Measurements from ENCODE around the gene PRKCE. TPM values are rescaled to one million over a fixed set of nuclear protein-coding genes. Genes with fewer than 3 reads are reported as not detected.

The PRKCE gene
- total and polyA plus RNA-seq, 2 of the 8 experiments (the other 6 are each of a cell fraction or from before 2014, with no cell fraction given) = 0.54 to 2.1 TPM

GRCh38 chr2:45864121-45864520, 212.6 kb downstream of the PRKCE start:
- Histone ChIP-seq H3K4me1 (replicated peaks in 1 of 4; ENCODE audit: control insufficient read depth in 3 of 4, insufficient read depth in 4 of 4, low read length in 3 of 4) (peaks cover 0 to 5% (median under 1%) of the 10 kb centered on the region in 4 experiments; a peak in 2 of 7 replicates), H3K27ac (ENCODE audit: low read depth, low read length) (no peak overlapping the region), H3K79me1 (ENCODE audit: low read depth, low read length) (no peaks in the 10 kb centered on the region), H3K23ac (ENCODE audit: insufficient read length) (no peak overlapping the region), H3K23me2 (ENCODE audit: low read depth, low read length) (no peaks in the 10 kb centered on the region), H4K20me1 (replicated peaks in 1 of 2; ENCODE audit: control insufficient read depth in 1 of 2, insufficient read depth in 2 of 2, low read length in 2 of 2) (no peaks in the 10 kb centered on the region), H2AK5ac (ENCODE audit: low read depth, low read length) (no peak overlapping the region), H3K36me3 (ENCODE audit: control insufficient read depth in 2 of 4, insufficient read depth in 4 of 4, low read length in 3 of 4) (no peaks in the 10 kb centered on the region), H3K18ac (ENCODE audit: extremely low read depth, low read length) (no peak overlapping the region), H4K91ac (replicated peaks; ENCODE audit: insufficient read length, low read length) (no peak overlapping the region), H3K56ac (replicated peaks; ENCODE audit: insufficient read length, low read depth, low read length) (no peak overlapping the region), H2BK120ac (replicated peaks; ENCODE audit: low read depth, low read length) (no peak overlapping the region), H3K79me2 (ENCODE audit: control insufficient read depth in 1 of 2, insufficient read depth in 2 of 2, low read length in 2 of 2) (no peaks in the 10 kb centered on the region), H3K4ac (replicated peaks; ENCODE audit: insufficient read length, low read depth, low read length) (no peak overlapping the region), H3K27me3 (replicated peaks in 1 of 4; ENCODE audit: control insufficient read depth in 3 of 4, extremely low read depth in 1 of 4, insufficient read depth in 3 of 4, low read length in 3 of 4) (no peaks in the 10 kb centered on the region), H2AFZ (ENCODE audit: low read length) (no peak overlapping the region), H2BK20ac (ENCODE audit: low read length) (no peak overlapping the region), H3K9ac (replicated peaks in 1 of 4; ENCODE audit: extremely low read depth in 1 of 4, low read depth in 3 of 4, low read length in 3 of 4) (no peak overlapping the region), H3K4me3 (ENCODE audit: extremely low read depth in 1 of 4, insufficient read depth in 2 of 4, low read depth in 3 of 4, low read length in 4 of 4) (no peak overlapping the region), H3K9me3 (ENCODE audit: insufficient read depth in 2 of 2, low read depth in 1 of 2, low read length in 1 of 2) (no peaks in the 10 kb centered on the region), H2BK12ac (ENCODE audit: low read depth, low read length) (no peak overlapping the region), H3K4me2 (ENCODE audit: insufficient read depth in 1 of 2, low read depth in 2 of 2, low read length in 2 of 2) (no peak overlapping the region), H4K5ac (ENCODE audit: insufficient read length, low read depth, low read length) (no peak overlapping the region), H2BK5ac (ENCODE audit: low read depth, low read length) (no peak overlapping the region), H4K8ac (ENCODE audit: extremely low read depth, insufficient read depth, low read length) (no peak overlapping the region), H2BK15ac (ENCODE audit: low read length) (no peak overlapping the region), H3K14ac (ENCODE audit: insufficient read length) (no peak overlapping the region)
- DNase-seq (ENCODE audit: low read depth in 1 of 2, low spot score in 2 of 2) = no peak
- ChIA-PET POLR2A (ENCODE audit: partially characterized antibody) (no interaction called here), CTCF (ENCODE audit: partially characterized antibody) (interaction anchor here (0.6 to 2.2 kb wide), 5 partner anchors 13 to 134 kb away, joined by 3 to 6 read pairs (median 4); no protein-coding TSS in a partner anchor)
- TF ChIP-seq JUN (IDR thresholded peaks at IDR 0.05; ENCODE audit: low read depth, low read length) (no peak), E2F6 (IDR thresholded peaks at IDR 0.05) (no peak), BRCA1 (IDR thresholded peaks at IDR 0.05; ENCODE audit: low read depth, low read length) (no peak), HDAC6 (IDR thresholded peaks at IDR 0.05; ENCODE audit: low read depth, low read length) (no peak)
- 84% methylated on average over 4 of the region's 4 CpGs; no CpG with 5 or more reads in 1 of the 2 experiments for WGBS, 2 experiments (ENCODE audit: extremely low coverage in 1 of 2, insufficient coverage in 1 of 2, insufficient read length in 1 of 2, insufficient replicate concordance in 2 of 2, low coverage in 1 of 2, low lambda C conversion rate in 2 of 2, missing lambda C conversion rate in 1 of 2)
- FAIRE-seq = no peak
